Posterior cingulate gyrus (tissue), 11 donors: ENCODE results near the gene CHP2.

Experiments used
- DNase-seq, 10 donors: peaks; one replicate each; pipeline versions ENCODE4 v3.0.0 to v3.0.0-alpha.2; 2020 to 2021; ENCODE audit warnings: mixed read lengths in 3 of 10
- intact Hi-C: fragments of 100-400 bp; cut with DNase I; formaldehyde crosslinking; loops from one replicate; pipeline ENCODE4 v1.15.1; 2023

The CHP2 gene

DNA sequence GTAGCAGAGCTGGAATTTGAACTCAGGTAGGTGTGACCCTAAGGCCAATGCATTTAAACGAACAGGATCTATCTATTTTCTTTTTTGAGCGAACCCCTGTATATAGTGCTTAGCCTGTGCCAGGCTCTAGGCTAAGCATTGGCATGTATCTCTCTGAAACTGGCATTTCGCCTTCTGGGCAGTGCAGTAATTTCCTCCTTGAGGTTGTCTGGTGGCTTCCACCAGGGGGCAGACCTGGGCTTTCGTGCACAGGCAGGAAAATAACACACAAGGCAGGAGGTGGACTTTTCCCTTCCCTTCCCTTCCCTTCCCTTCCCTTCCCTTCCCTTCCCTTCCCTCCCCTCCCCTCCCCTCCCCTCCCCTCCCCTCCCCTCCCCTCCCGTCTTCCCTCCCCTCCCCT lies 46.6 kb downstream of the CHP2 start:
- intact Hi-C loops = loop anchor here (1.0 to 10.0 kb wide), 2 partner anchors 209 to 703 kb away; no protein-coding TSS in a partner anchor
- DNase-seq = peak; percentile 61 to 96 (median 82)

DNA sequence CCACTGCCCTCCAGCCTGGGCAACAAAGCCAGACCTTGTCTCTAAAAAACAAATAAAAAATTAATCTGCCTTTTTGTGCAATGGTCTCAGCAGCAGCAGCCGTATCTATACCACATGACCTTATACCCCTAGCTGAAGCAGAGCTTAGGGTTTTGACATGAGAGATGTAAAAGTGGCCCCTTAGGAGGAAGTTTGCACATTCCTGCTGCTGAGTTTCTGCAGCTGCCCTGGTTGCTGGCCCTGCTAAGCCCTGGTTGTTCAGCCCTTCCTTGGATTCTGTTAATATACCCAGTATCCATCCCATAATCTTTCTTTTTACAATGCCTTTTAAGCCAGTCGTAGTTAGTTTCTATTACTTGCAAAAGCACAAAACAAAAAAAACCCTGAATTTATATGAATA lies 48.0 kb downstream of the CHP2 start:
- intact Hi-C loops = loop anchor here (2.0 to 10.0 kb wide), 2 partner anchors 234 to 702 kb away; no protein-coding TSS in a partner anchor

DNA sequence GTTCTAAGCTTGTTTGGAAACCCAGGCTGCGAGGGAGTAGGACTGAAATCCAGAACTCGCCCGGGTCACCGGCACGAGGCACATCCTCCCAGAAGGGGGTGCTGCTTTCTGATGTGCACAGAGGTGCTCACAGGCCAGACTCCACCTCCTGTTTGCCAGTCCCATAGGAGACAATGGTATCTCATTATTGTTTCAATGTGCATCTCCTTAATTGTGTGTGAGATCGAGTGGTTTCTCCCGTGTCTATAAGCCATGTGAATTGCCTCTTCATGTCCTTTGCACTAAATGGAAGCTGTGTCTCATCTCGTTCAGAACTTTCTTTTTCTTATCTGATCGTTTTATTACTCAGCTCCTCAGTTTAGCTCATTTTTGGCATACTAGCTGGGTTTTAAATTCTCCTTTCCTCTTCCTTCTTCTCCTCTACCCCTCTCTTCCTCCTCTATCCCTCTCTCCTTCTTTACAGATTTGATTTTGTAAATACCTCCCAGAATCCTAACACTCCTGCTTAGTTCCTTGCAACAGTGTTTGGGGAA lies 48.8 kb downstream of the CHP2 start:
- peak; percentile 37 to 95 (median 64) for DNase-seq
- intact Hi-C loops = loop anchor here (2.0 to 10.0 kb wide), 2 partner anchors 233 to 701 kb away; no protein-coding TSS in a partner anchor

More for the DNA sequence above, 48.0 kb downstream of the CHP2 start:
- no peak for DNase-seq

DNA sequence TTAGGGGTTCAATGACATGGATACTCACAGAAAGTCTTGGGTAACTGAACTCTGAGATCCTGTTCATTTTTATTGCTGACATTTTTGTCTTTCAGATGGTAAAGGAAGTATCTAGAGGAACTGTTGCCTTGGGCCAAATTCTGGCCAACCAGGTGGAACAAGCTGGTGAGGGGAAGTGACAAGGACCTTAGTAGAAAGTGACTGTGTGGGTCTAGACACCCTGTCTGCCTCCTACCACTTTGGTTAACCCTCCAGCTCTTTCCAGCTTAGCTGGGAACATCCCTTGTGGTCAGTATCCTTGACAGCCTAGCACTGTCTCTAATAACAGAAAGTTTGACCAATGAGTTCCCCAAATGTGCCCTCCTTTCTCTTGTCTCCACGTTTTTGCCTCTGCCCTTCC lies 52.2 kb downstream of the CHP2 start:
- intact Hi-C loops = loop anchor here (10.0 kb wide), 1 partner anchor 698 kb away; no protein-coding TSS in a partner anchor
- no peak for DNase-seq
